Panc1 (cell line): ENCODE data around the gene PPL. TPM values are rescaled to one million over a fixed set of nuclear protein-coding genes. Genes with fewer than 3 reads are reported as not detected.

Source experiments
- ATAC-seq: fragments of 200-7000 bp; cut with Tn5 transposase; 2 replicates; pipeline ENCODE4 v1.9.1; 2020; ENCODE audit warnings: mild to moderate bottlenecking, moderate library complexity
- BruUV-seq: library from RNA; stranded (reverse); fragments of 400-500 nt; replicated peaks from 2 replicates; lab custom pipeline; 2021; lab: Mats Ljungman, UMichigan
- CTCF ChIA-PET: fragments of 300-600 bp; sonication (Branson Sonifier 250); formaldehyde crosslinking; loops from one replicate; lab custom pipeline; 2022; ENCODE audit warnings: antibody characterized with exemption; lab: Charles Lee
- POLR2A ChIA-PET: fragments of 300-600 bp; sonication (Branson Sonifier 250); formaldehyde crosslinking; loops from one replicate; lab custom pipeline; 2022; ENCODE audit warnings: antibody characterized with exemption; lab: Charles Lee
- DNase-seq: peaks from one replicate; pipeline ENCODE4 v3.0.0-alpha.2; 2010; ENCODE audit warnings: low read depth, low spot score
- H3K27ac ChIP-seq: 2 replicates; pipeline ENCODE4 v1.5.1; 2011; ENCODE audit warnings: mild to moderate bottlenecking, low read length, inconsistent platforms
- H3K27me3 ChIP-seq: fragments of 200-500 bp; sonication (Bioruptor generic); 2 replicates; pipeline ENCODE4 v1.6.0; 2014; ENCODE audit warnings: low read length, inconsistent platforms; ENCODE audit not compliant: control insufficient read depth, insufficient read depth
- H3K36me3 ChIP-seq: fragments of 200-500 bp; sonication (Bioruptor generic); 2 replicates; pipeline ENCODE4 v1.5.1; 2014; ENCODE audit warnings: inconsistent platforms, mild to moderate bottlenecking, low read length, moderate library complexity; ENCODE audit not compliant: control insufficient read depth, insufficient read depth
- H3K4me1 ChIP-seq: 2 replicates; pipeline ENCODE4 v1.5.1; 2011; ENCODE audit warnings: inconsistent platforms, mild to moderate bottlenecking, low read length, moderate library complexity; ENCODE audit not compliant: control insufficient read depth, insufficient read depth
- H3K4me3 ChIP-seq, 2 experiments: 2 replicates each; pipeline ENCODE4 v1.5.1; 2011 to 2012; ENCODE audit warnings: low read depth in 2 of 2, low read length in 2 of 2, mild to moderate bottlenecking in 2 of 2, inconsistent platforms in 1 of 2, moderate library complexity in 1 of 2
- H3K9me3 ChIP-seq: fragments of 200-500 bp; sonication (Bioruptor generic); 2 replicates; pipeline ENCODE4 v1.5.1; 2014; ENCODE audit warnings: low read depth, mild to moderate bottlenecking, inconsistent platforms, low read length, moderate library complexity; ENCODE audit not compliant: control insufficient read depth, insufficient read depth
- POLR2AphosphoS5 ChIP-seq: IDR thresholded peaks from 2 replicates; pipeline ENCODE4 v1.6.1; 2012; ENCODE audit warnings: mild to moderate bottlenecking, low read depth, low read length, moderate library complexity
- SIN3A ChIP-seq: IDR thresholded peaks from 2 replicates; pipeline ENCODE4 v1.6.1; 2012; ENCODE audit warnings: low read depth, mild to moderate bottlenecking, low read length, moderate library complexity, borderline replicate concordance; ENCODE audit not compliant: insufficient read depth
- TCF7L2 ChIP-seq: IDR thresholded peaks from 2 replicates; pipeline ENCODE4 v1.6.1; 2011; ENCODE audit warnings: mild to moderate bottlenecking, low read depth, low read length, inconsistent platforms
- in situ Hi-C: cut with HindIII; loops from 2 replicates; pipeline ENCODE4 v1.10.0; 2016; ENCODE audit warnings: low sequenced_read_pairs, low pct_unique_long_range_greater_than_20kb
- intact Hi-C: fragments of 100-400 bp; cut with micrococcal nuclease; formaldehyde crosslinking; loops from one replicate; pipeline ENCODE4 v1.10.0; 2022; ENCODE audit not compliant: unreplicated experiment
- total RNA-seq: library from RNA; stranded (reverse); gene quantifications from one replicate; pipeline ENCODE4 v1.2.1, GENCODE V29; 2021; ENCODE audit not compliant: unreplicated experiment
- TF ChIP-seq, protein P1 (sequence below): fragments of 450-650 bp; IDR thresholded peaks from 2 replicates; pipeline ENCODE4 v1.5.1; 2017; ENCODE audit warnings: mild to moderate bottlenecking
- TF ChIP-seq, protein P2 (sequence below), 2 experiments: IDR thresholded peaks; 2 replicates each; pipeline ENCODE4 v1.6.1; 2011 to 2012; ENCODE audit warnings: low read depth in 2 of 2, control low read depth in 1 of 2, low read length in 1 of 2, mild to moderate bottlenecking in 1 of 2, moderate library complexity in 1 of 2; ENCODE audit not compliant: insufficient read depth in 1 of 2

Gene PPL
- total RNA-seq, 1 experiment from 2014 or later, result 89.4 TPM

DNA sequence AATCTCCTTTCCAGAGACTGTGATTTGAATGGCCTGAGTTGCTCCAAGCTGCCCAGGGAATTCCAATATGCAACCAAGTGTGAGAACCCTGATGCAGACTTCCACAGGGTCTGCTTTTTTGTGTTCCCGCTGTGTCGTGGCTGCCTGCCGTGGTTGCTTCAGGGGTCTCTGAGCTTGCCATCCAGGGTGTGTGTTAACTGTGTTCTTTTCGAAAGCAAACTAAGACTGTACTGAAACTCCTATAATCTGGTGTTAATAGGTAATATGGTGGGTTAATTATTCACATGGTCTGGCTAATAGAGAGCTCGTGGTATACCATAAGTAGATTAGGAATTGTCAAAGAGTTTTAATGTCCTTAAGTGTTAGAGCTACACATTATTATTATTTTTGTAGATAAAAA is 68.9 kb downstream of the PPL start:
- ChIA-PET CTCF (no interaction called here), POLR2A (no interaction called here)
- Histone ChIP-seq H3K4me1 (no peaks in the 10 kb centered on the region; the same call in 1 of the 2 replicates), H3K27ac (no peak overlapping the region), H3K9me3 (no peaks in the 10 kb centered on the region), H3K36me3 (peaks cover 9% of the 10 kb centered on the region), H3K27me3 (no peaks in the 10 kb centered on the region), H3K4me3 (no peak overlapping the region)
- no peak for DNase-seq
- BruUV-seq, result no TSS peak
- no peak for ATAC-seq
- TF ChIP-seq TCF7L2 (no peak), SIN3A (no peak), POLR2AphosphoS5 (no peak)
- TF ChIP-seq, protein P1, sequence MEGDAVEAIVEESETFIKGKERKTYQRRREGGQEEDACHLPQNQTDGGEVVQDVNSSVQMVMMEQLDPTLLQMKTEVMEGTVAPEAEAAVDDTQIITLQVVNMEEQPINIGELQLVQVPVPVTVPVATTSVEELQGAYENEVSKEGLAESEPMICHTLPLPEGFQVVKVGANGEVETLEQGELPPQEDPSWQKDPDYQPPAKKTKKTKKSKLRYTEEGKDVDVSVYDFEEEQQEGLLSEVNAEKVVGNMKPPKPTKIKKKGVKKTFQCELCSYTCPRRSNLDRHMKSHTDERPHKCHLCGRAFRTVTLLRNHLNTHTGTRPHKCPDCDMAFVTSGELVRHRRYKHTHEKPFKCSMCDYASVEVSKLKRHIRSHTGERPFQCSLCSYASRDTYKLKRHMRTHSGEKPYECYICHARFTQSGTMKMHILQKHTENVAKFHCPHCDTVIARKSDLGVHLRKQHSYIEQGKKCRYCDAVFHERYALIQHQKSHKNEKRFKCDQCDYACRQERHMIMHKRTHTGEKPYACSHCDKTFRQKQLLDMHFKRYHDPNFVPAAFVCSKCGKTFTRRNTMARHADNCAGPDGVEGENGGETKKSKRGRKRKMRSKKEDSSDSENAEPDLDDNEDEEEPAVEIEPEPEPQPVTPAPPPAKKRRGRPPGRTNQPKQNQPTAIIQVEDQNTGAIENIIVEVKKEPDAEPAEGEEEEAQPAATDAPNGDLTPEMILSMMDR, result no peak
- TF ChIP-seq, protein P2, sequence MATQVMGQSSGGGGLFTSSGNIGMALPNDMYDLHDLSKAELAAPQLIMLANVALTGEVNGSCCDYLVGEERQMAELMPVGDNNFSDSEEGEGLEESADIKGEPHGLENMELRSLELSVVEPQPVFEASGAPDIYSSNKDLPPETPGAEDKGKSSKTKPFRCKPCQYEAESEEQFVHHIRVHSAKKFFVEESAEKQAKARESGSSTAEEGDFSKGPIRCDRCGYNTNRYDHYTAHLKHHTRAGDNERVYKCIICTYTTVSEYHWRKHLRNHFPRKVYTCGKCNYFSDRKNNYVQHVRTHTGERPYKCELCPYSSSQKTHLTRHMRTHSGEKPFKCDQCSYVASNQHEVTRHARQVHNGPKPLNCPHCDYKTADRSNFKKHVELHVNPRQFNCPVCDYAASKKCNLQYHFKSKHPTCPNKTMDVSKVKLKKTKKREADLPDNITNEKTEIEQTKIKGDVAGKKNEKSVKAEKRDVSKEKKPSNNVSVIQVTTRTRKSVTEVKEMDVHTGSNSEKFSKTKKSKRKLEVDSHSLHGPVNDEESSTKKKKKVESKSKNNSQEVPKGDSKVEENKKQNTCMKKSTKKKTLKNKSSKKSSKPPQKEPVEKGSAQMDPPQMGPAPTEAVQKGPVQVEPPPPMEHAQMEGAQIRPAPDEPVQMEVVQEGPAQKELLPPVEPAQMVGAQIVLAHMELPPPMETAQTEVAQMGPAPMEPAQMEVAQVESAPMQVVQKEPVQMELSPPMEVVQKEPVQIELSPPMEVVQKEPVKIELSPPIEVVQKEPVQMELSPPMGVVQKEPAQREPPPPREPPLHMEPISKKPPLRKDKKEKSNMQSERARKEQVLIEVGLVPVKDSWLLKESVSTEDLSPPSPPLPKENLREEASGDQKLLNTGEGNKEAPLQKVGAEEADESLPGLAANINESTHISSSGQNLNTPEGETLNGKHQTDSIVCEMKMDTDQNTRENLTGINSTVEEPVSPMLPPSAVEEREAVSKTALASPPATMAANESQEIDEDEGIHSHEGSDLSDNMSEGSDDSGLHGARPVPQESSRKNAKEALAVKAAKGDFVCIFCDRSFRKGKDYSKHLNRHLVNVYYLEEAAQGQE (IDR thresholded peaks at IDR 0.05; ENCODE audit: insufficient read depth in 1 of 2, low read depth in 2 of 2, low read length in 1 of 2), result no peak
- intact Hi-C loops, result no loop called here
- in situ Hi-C loops, result loop anchor here (10.0 kb wide), 1 partner anchor 53 kb away; no protein-coding TSS in a partner anchor

DNA sequence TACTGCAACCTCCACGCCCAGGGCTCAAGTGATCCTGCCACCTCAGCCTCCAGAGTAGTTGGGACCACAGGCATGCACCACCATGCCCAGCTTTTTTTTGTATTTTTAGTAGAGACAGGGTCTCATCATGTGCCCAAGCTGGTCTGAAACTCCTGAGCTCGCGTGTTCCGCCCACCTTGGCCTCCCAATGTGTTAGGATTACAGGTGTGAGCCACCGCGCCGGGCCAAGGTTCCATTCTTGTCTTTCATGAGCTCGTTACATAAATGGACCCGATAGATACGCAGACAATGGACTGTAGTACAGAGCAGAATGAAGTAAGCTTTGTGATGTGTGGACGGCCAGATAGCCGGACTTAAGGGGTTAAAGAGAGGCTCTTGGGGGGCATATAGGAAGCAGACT is 70.4 kb downstream of the PPL start:
- intact Hi-C loops, result no loop called here
- Histone ChIP-seq H3K27me3 (no peaks in the 10 kb centered on the region), H3K36me3 (peaks cover 10% of the 10 kb centered on the region), H3K4me1 (no peaks in the 10 kb centered on the region; the same call in 1 of the 2 replicates), H3K9me3 (no peaks in the 10 kb centered on the region), H3K4me3 (no peak overlapping the region), H3K27ac (no peak overlapping the region)
- no peak for TF ChIP-seq POLR2AphosphoS5
- TF ChIP-seq, protein P2 (IDR thresholded peaks at IDR 0.05; ENCODE audit: insufficient read depth in 1 of 2, low read depth in 2 of 2, low read length in 1 of 2), result no peak
- no peak for TF ChIP-seq TCF7L2
- TF ChIP-seq, protein P1, result no peak
- no peak for TF ChIP-seq SIN3A
- DNase-seq, result no peak
- ChIA-PET CTCF (interaction anchor here (0.6 kb wide), 1 partner anchor 15 kb away, joined by 4 read pairs; no protein-coding TSS in a partner anchor), POLR2A (no interaction called here)
- in situ Hi-C loops, result loop anchor here (10.0 kb wide), 1 partner anchor 52 kb away; no protein-coding TSS in a partner anchor
- ATAC-seq, result no peak
- no TSS peak for BruUV-seq
